Neural cell (in vitro differentiated cells): Measurements from ENCODE around the gene AARS1.
"Not testable (repeated sequence)": the region's sequence is repeated elsewhere in the genome, so short reads cannot be mapped to it uniquely, and the experiment has no call there.

Experiments used
- CTCF ChIP-seq: fragments of 450-650 bp; IDR thresholded peaks from 2 replicates; pipeline ENCODE4 v1.5.1; 2014; ENCODE audit warnings: antibody characterized with exemption, mild to moderate bottlenecking, moderate library complexity; ENCODE audit not compliant: poor library complexity, severe bottlenecking
- EP300 ChIP-seq: fragments of 450-650 bp; conservative IDR thresholded peaks from 2 replicates; pipeline ENCODE4 v1.6.1; 2014; ENCODE audit warnings: antibody characterized with exemption, mild to moderate bottlenecking, moderate library complexity; ENCODE audit not compliant: poor library complexity, severe bottlenecking
- MXI1 ChIP-seq: fragments of 450-650 bp; conservative IDR thresholded peaks from 2 replicates; pipeline ENCODE4 v1.6.1; 2014; ENCODE audit warnings: antibody characterized with exemption, mild to moderate bottlenecking; ENCODE audit not compliant: poor library complexity, severe bottlenecking
- REST ChIP-seq: IDR thresholded peaks from 2 replicates; pipeline ENCODE4 v1.6.1; 2012; ENCODE audit warnings: borderline replicate concordance

DNA sequence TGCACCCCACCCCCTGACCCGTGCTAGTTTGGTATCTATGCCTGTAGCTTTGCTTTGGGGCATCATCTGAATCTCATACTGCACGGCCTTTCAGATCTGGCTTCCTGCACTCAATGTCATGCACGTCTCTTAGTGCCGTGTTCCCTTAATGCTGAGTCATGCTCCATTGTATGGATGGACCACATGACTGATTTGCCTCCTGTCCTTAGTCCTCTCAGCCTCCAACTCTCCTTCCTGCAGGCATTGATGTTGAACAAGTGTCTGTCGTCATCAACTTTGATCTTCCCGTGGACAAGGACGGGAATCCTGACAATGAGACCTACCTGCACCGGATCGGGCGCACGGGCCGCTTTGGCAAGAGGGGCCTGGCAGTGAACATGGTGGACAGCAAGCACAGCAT, 43.4 kb upstream of the AARS1 start:
- TF ChIP-seq EP300, CTCF, MXI1, REST: not testable (repeated sequence)
